ENCODE data around the gene FRMD5. TPM values are rescaled to one million over a fixed set of nuclear protein-coding genes. Genes with fewer than 3 reads are reported as not detected.

FRMD5 gene
- total RNA-seq, 1 experiment from 2014 or later = 27.2 TPM

DNA sequence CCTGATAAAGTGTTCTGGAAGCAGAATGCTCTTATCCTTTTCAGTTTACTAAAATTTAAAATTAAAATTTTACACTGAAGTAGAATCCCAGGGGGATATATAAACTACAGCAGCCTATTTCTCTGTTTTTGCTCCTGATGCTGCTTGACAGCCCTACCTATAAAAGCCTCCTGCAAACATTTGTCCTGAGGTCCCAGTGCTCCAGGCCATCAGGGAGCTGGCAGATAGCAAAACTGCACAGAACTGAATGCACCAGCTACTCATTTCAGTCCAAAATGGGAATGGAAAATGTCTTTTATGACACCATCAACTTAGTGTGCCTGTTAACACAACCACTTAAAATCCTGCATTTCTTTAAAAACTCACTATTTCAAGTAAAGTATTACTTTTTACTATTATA, 50.1 kb downstream of the FRMD5 start:
- BruUV-seq (replicated peaks) = no TSS peak
- H3K9me2 ChIP-seq (ENCODE audit: insufficient read depth) = no peaks in the 10 kb centered on the region
- H3K79me2 ChIP-seq (ENCODE audit: insufficient read depth, low read length) = peaks cover 66% of the 10 kb centered on the region
- no peak overlapping the region for H2AFZ ChIP-seq (ENCODE audit: low read depth, low read length, poor library complexity, severe bottlenecking)
- no peak overlapping the region for H3K4me3 ChIP-seq (replicated peaks in 1 of 2; ENCODE audit: low read depth in 1 of 2, low read length in 2 of 2)
- H3K4me1 ChIP-seq (ENCODE audit: control insufficient read depth in 1 of 2, insufficient read depth in 2 of 2, low read length in 2 of 2) = no peaks in the 10 kb centered on the region
- ChIA-PET POLR2A (no interaction called here), CTCF (no interaction called here), RAD21 (ENCODE audit: low non-redundant PET in 1 of 2, low total read pairs in 2 of 2, uncharacterized antibody in 2 of 2, unreplicated experiment in 2 of 2) (no interaction called here)
- no peaks in the 10 kb centered on the region for H3K9me3 ChIP-seq (ENCODE audit: control insufficient read depth in 1 of 2, insufficient read depth in 1 of 2, low read depth in 1 of 2, low read length in 2 of 2)
- no peak overlapping the region for H3K9ac ChIP-seq (ENCODE audit: low read length)
- no peaks in the 10 kb centered on the region for H4K20me1 ChIP-seq (ENCODE audit: insufficient read depth)
- TF ChIP-seq SP1 (IDR thresholded peaks at IDR 0.05; ENCODE audit: low read depth) = no peak
- H3K27ac ChIP-seq (ENCODE audit: low read depth, low read length) = no peak overlapping the region
- no peak for DNase-seq (ENCODE audit: low read depth, low spot score)
- H3K27me3 ChIP-seq (ENCODE audit: insufficient read depth, low read length) = no peaks in the 10 kb centered on the region
- intact Hi-C loops (cut with micrococcal nuclease) = no loop called here
- H3K4me2 ChIP-seq (ENCODE audit: low read length) = no peak overlapping the region
- no peaks in the 10 kb centered on the region for H3K36me3 ChIP-seq (ENCODE audit: control insufficient read depth in 1 of 2, insufficient read depth in 2 of 2, low read length in 2 of 2)
- no peak for ATAC-seq

DNA sequence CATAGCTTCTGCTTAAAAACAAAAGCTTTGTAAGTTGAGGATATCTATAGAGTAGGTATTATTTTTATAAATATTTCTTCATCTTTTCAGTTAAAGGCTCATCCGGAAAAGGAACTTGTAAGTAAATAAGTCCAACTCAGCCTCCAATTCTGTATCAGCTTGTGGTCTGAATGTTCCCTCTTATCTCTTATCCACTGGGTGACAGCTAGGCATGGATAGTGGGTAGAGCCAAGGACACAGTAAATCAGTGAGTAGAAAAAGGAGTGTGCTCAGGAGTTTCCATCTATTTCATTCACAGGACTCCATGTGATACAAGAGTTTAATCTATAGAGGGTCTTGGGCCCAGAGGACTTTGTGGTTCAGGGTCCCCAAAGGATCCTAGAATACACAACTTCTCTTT, 50.9 kb downstream of the FRMD5 start:
- H3K27ac ChIP-seq (ENCODE audit: low read depth, low read length) = no peak overlapping the region
- no peaks in the 10 kb centered on the region for H3K9me3 ChIP-seq (ENCODE audit: control insufficient read depth in 1 of 2, insufficient read depth in 1 of 2, low read depth in 1 of 2, low read length in 2 of 2)
- ChIA-PET CTCF (no interaction called here), RAD21 (ENCODE audit: low non-redundant PET in 1 of 2, low total read pairs in 2 of 2, uncharacterized antibody in 2 of 2, unreplicated experiment in 2 of 2) (no interaction called here), POLR2A (no interaction called here)
- no peak for TF ChIP-seq POLR2AphosphoS5 (IDR thresholded peaks at IDR 0.05; ENCODE audit: low read depth, low read length)
- no peak for TF ChIP-seq TCF7L2 (IDR thresholded peaks at IDR 0.05; ENCODE audit: borderline replicate concordance, extremely low read depth, insufficient read depth, insufficient read length)
- no peak for TF ChIP-seq ELF1 (IDR thresholded peaks at IDR 0.05; ENCODE audit: borderline replicate concordance, low read depth)
- no peak for TF ChIP-seq EGR1 (IDR thresholded peaks at IDR 0.05; ENCODE audit: low read depth)
- TF ChIP-seq POLR2A (IDR thresholded peaks at IDR 0.05; ENCODE audit: borderline replicate concordance, extremely low read depth, insufficient read depth, insufficient read length) = no peak
- no peak for TF ChIP-seq RAD21 (IDR thresholded peaks at IDR 0.05; ENCODE audit: low read depth)
- TF ChIP-seq, protein P1, sequence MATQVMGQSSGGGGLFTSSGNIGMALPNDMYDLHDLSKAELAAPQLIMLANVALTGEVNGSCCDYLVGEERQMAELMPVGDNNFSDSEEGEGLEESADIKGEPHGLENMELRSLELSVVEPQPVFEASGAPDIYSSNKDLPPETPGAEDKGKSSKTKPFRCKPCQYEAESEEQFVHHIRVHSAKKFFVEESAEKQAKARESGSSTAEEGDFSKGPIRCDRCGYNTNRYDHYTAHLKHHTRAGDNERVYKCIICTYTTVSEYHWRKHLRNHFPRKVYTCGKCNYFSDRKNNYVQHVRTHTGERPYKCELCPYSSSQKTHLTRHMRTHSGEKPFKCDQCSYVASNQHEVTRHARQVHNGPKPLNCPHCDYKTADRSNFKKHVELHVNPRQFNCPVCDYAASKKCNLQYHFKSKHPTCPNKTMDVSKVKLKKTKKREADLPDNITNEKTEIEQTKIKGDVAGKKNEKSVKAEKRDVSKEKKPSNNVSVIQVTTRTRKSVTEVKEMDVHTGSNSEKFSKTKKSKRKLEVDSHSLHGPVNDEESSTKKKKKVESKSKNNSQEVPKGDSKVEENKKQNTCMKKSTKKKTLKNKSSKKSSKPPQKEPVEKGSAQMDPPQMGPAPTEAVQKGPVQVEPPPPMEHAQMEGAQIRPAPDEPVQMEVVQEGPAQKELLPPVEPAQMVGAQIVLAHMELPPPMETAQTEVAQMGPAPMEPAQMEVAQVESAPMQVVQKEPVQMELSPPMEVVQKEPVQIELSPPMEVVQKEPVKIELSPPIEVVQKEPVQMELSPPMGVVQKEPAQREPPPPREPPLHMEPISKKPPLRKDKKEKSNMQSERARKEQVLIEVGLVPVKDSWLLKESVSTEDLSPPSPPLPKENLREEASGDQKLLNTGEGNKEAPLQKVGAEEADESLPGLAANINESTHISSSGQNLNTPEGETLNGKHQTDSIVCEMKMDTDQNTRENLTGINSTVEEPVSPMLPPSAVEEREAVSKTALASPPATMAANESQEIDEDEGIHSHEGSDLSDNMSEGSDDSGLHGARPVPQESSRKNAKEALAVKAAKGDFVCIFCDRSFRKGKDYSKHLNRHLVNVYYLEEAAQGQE (IDR thresholded peaks at IDR 0.05; ENCODE audit: low read depth) = no peak
- DNase-seq (ENCODE audit: low read depth, low spot score) = no peak
- H3K79me2 ChIP-seq (ENCODE audit: insufficient read depth, low read length) = peaks cover 66% of the 10 kb centered on the region
- no peak overlapping the region for H2AFZ ChIP-seq (ENCODE audit: low read depth, low read length, poor library complexity, severe bottlenecking)
- no peaks in the 10 kb centered on the region for H4K20me1 ChIP-seq (ENCODE audit: insufficient read depth)
- H3K9ac ChIP-seq (ENCODE audit: low read length) = no peak overlapping the region
- intact Hi-C loops (cut with micrococcal nuclease) = no loop called here
- no peaks in the 10 kb centered on the region for H3K4me1 ChIP-seq (ENCODE audit: control insufficient read depth in 1 of 2, insufficient read depth in 2 of 2, low read length in 2 of 2)
- H3K4me3 ChIP-seq (replicated peaks in 1 of 2; ENCODE audit: low read depth in 1 of 2, low read length in 2 of 2) = no peak overlapping the region
- no peak overlapping the region for H3K4me2 ChIP-seq (ENCODE audit: low read length)
- H3K27me3 ChIP-seq (ENCODE audit: insufficient read depth, low read length) = no peaks in the 10 kb centered on the region
- BruUV-seq (replicated peaks) = no TSS peak
- H3K36me3 ChIP-seq (ENCODE audit: control insufficient read depth in 1 of 2, insufficient read depth in 2 of 2, low read length in 2 of 2) = no peaks in the 10 kb centered on the region
- H3K9me2 ChIP-seq (ENCODE audit: insufficient read depth) = no peaks in the 10 kb centered on the region
- no peak for ATAC-seq
